SK-N-SH (cell line): ENCODE measurements around the gene SLC7A6.

ENCODE experiments used
- CTCF ChIP-seq: fragments of 200-600 bp; sonication (generic); IDR thresholded peaks from 2 replicates; pipeline ENCODE4 v1.6.1; 2017; ENCODE audit warnings: antibody characterized with exemption, mild to moderate bottlenecking, moderate library complexity
- EZH2phosphoT487 ChIP-seq: fragments of 200-600 bp; sonication (generic); IDR thresholded peaks from 2 replicates; pipeline ENCODE4 v1.6.1; 2017; ENCODE audit warnings: low read depth, mixed run types, mild to moderate bottlenecking, antibody characterized with exemption, moderate library complexity, borderline replicate concordance
- FOXM1 ChIP-seq: IDR thresholded peaks from 2 replicates; pipeline ENCODE4 v1.4.0; 2012; ENCODE audit warnings: low read depth, mild to moderate bottlenecking
- JUND ChIP-seq: IDR thresholded peaks from 2 replicates; pipeline ENCODE4 v1.4.0; 2012
- MEF2A ChIP-seq: IDR thresholded peaks from 2 replicates; pipeline ENCODE4 v1.4.0; 2012; ENCODE audit warnings: low read depth, borderline replicate concordance
- MXI1 ChIP-seq: IDR thresholded peaks from 2 replicates; pipeline ENCODE4 v1.6.1; 2012; ENCODE audit warnings: mild to moderate bottlenecking, low read depth, low read length, improper control_type of control experiment
- RFX5 ChIP-seq: IDR thresholded peaks from 2 replicates; pipeline ENCODE4 v1.6.1; 2012; ENCODE audit warnings: mild to moderate bottlenecking, improper control_type of control experiment, low read length
- TEAD4 ChIP-seq: IDR thresholded peaks from 2 replicates; pipeline ENCODE4 v1.4.0; 2012; ENCODE audit warnings: mild to moderate bottlenecking, borderline replicate concordance; ENCODE audit not compliant: insufficient read depth
- TF ChIP-seq, protein P1 (sequence below): IDR thresholded peaks from 2 replicates; pipeline ENCODE4 v1.4.0; 2012; ENCODE audit warnings: low read depth
- TF ChIP-seq, protein P2 (sequence below): IDR thresholded peaks from 2 replicates; pipeline ENCODE4; 2012

GRCh38 chr16:68296291-68296690 is 32.0 kb downstream of the SLC7A6 start:
- TF ChIP-seq MEF2A: no peak
- TF ChIP-seq CTCF: no peak
- no peak for TF ChIP-seq MXI1
- TF ChIP-seq, protein P1, sequence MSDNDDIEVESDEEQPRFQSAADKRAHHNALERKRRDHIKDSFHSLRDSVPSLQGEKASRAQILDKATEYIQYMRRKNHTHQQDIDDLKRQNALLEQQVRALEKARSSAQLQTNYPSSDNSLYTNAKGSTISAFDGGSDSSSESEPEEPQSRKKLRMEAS: no peak
- no peak for TF ChIP-seq JUND
- TF ChIP-seq EZH2phosphoT487: no peak
- TF ChIP-seq, protein P2, sequence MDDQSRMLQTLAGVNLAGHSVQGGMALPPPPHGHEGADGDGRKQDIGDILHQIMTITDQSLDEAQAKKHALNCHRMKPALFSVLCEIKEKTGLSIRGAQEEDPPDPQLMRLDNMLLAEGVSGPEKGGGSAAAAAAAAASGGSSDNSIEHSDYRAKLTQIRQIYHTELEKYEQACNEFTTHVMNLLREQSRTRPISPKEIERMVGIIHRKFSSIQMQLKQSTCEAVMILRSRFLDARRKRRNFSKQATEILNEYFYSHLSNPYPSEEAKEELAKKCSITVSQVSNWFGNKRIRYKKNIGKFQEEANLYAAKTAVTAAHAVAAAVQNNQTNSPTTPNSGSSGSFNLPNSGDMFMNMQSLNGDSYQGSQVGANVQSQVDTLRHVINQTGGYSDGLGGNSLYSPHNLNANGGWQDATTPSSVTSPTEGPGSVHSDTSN: no peak
- no peak for TF ChIP-seq TEAD4
- no peak for TF ChIP-seq FOXM1
- TF ChIP-seq RFX5: no peak
